Coronary artery (tissue), 2 donors: Measurements from ENCODE around the gene UBAC1.

Experiments
- DNase-seq: peaks from one replicate; pipeline ENCODE4 v3.0.0-alpha.2; 2017; ENCODE audit warnings: low spot score
- H3K27ac ChIP-seq, 2 donors: fragments of 200-600 bp; sonication (generic); one replicate each; pipeline ENCODE4 v1.5.1; 2016 to 2019
- H3K4me3 ChIP-seq: fragments of 200-600 bp; sonication (generic); 2 replicates; pipeline ENCODE4 v1.5.1; 2016; ENCODE audit warnings: mild to moderate bottlenecking, moderate library complexity
- CTCF ChIP-seq: fragments of 200-600 bp; sonication (generic); IDR thresholded peaks from one replicate; pipeline ENCODE4 v1.5.1; 2019; ENCODE audit warnings: antibody characterized with exemption

Gene UBAC1

GRCh38 chr9:135993765-135994500, 32.8 kb upstream of the UBAC1 start:
- no peak for DNase-seq
- no peak for TF ChIP-seq CTCF
- peak overlapping the region in 1 of 2 donors; percentile 90 for H3K27ac ChIP-seq
- no peak overlapping the region for H3K4me3 ChIP-seq

GRCh38 chr9:135993409-135993742, 32.2 kb upstream of the UBAC1 start:
- peak overlapping the region; percentile 62 for H3K4me3 ChIP-seq
- TF ChIP-seq CTCF = no peak
- no peak for DNase-seq
- H3K27ac ChIP-seq = peak overlapping the region; percentile 46 to 90

GRCh38 chr9:135992486-135993408, 31.6 kb upstream of the UBAC1 start:
- peak overlapping the region; percentile 46 to 90 for H3K27ac ChIP-seq
- DNase-seq = peak; percentile 89
- peak overlapping the region; percentile 62 for H3K4me3 ChIP-seq

GRCh38 chr9:135991771-135992170, 30.6 kb upstream of the UBAC1 start:
- Histone ChIP-seq H3K27ac (peak overlapping the region in 1 of 2 donors; percentile 12), H3K4me3 (no peak overlapping the region)
- no peak for TF ChIP-seq CTCF
- DNase-seq = no peak

More at GRCh38 chr9:135992486-135993408, 31.6 kb upstream of the UBAC1 start:
- no peak for TF ChIP-seq CTCF

GRCh38 chr9:135990468-135991429, 29.6 kb upstream of the UBAC1 start:
- DNase-seq = no peak
- no peak for TF ChIP-seq CTCF
- peak overlapping the region; percentile 52 for H3K4me3 ChIP-seq
- H3K27ac ChIP-seq = peak overlapping the region in 1 of 2 donors; percentile 51

GRCh38 chr9:135989722-135990467, 28.7 kb upstream of the UBAC1 start:
- no peak for DNase-seq
- Histone ChIP-seq H3K27ac (peak overlapping the region in 1 of 2 donors; percentile 29), H3K4me3 (peak overlapping the region; percentile 52)
- no peak for TF ChIP-seq CTCF
